Pulmonary artery endothelial cell (primary cell): Measurements from ENCODE around the gene MAPK4. TPM values are rescaled to one million over a fixed set of nuclear protein-coding genes. Genes with fewer than 3 reads are reported as not detected.
"Not testable (repeated sequence)": the region's sequence is repeated elsewhere in the genome, so short reads cannot be mapped to it uniquely, and the experiment has no call there.

Source experiments
- DNase-seq: peaks from one replicate; pipeline ENCODE4 v3.0.0-alpha.2; 2011; ENCODE audit warnings: low read depth, low spot score
- total RNA-seq: library from RNA; depleted of rRNA; stranded (reverse); fragments of >200 nt; gene quantifications from 2 replicates; pipeline ENCODE4 v1.2.3, GENCODE V29; 2014

The MAPK4 gene
- total RNA-seq, 1 donor from 2014 or later = not detected

DNA sequence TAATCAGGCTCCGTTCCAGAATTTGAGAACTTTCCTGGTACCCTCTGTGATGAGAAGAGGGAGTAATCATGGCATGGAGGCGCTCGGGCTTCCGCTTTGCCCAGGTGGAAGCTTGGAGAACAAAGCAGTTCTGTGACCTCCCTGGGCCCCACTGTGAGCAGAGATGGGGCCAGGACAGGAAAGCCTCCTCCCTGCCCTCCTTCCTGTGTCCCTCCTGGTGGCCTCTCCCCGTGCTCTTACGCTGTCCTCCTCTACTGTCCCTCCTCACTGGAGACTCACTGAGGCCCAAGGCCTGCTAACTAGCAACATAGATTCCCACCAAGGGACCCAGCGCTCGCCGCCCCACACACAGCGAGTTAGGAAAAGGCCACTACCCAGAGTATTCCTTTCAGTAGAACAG is 119.8 kb downstream of the MAPK4 start:
- no peak for DNase-seq

- no peak for DNase-seq
Observed at GRCh38 chr18:50680966-50681365, 121.1 kb downstream of the MAPK4 start.

DNA sequence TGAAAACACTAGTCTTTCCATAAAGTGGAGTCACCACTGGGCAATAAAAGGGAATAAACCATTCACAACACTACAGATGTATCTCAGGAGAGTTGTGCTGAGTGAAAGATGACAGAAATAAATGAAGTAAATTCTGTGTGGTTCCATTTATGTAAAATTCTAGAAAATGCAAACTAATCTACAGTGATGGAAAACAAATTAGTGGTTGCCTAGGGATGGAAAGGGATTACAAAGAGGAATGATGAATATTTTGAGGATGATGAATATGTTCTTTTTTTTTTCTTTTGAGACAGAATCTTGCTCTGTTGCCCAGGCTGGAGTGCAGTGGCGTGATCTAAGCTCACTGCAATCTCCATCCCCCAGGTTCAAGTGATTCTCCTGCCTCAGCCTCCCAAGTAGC is 123.0 kb downstream of the MAPK4 start:
- no peak for DNase-seq

DNA sequence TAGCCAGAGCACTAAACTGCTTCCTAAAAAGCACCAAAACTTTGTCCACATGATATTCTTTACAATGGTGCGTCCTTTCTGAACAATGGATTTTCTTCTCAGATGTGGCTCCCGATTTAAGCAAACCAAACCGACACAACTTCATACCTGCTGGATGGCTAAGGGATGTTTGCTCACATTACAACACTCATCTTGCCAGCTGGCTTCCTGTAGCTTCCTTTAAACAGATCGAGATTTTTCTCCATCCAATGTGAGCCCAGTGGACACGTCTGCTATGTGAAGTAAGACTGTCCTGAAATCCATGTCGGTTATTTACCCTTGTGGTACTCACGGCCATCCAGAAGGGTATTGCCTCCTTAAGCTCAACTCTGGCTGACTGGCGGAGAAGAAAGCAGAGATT is 126.5 kb downstream of the MAPK4 start:
- DNase-seq = no peak

DNA sequence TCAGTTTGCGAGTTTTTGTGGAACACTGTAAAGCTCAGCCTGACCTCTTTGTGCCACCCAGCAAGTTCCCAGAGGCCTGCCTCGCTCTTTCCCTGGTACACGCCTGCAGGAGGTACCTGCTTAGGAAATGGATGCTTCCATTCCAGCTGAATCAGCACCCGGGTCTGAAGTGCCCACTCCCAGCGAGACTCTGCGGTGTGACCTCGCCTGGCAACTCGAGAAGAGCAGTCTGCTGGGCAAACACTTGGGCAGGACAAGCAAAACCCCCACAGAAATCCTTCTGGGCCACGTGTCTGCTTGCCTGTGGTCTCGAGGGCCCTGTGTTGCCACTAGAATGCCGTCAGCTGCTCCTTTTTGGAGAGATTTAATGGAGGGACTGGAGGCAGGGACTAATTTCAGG is 127.6 kb downstream of the MAPK4 start:
- no peak for DNase-seq

GRCh38 chr18:50689578-50689977 is 129.7 kb downstream of the MAPK4 start:
- DNase-seq = no peak

DNA sequence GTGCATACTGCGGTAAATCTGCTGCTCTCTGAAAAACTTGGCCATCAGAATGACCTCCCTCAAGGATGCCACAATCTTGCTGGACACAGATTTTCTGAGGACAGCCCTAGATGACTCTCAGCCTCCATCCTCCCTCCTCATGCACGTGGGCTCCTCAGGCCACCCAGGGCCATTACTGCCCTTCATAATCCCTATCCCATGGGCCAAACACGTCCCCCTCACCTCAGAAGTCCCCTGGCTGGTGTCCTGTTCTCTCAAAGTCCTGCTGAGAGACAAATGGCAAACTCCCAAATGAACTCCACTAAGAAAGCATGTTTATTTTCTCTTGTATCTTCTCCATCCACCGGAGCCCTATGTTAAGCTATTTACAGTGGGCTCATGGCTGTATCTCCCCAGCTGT is 134.3 kb downstream of the MAPK4 start:
- DNase-seq = no peak

GRCh38 chr18:50695431-50696176 is 135.7 kb downstream of the MAPK4 start:
- no peak for DNase-seq

DNA sequence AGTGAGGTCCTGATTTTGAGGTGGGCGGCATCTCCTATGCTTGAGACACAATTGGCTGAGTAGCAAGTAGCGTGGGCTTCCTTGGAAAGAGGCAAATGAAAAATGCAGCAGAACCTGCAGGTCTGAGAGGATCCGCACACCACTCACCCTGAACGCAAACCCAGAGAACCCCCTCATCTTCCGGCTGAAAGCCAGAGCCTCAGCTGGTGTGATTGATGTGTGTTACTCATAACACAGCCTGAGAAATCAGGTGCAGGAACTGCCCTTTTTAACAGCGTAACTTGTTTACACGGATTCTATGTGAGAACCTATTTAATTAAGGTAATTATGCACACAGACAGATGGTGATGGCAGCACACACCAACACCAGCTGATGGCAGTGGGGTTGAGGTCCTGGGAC is 136.5 kb downstream of the MAPK4 start:
- DNase-seq = no peak

DNA sequence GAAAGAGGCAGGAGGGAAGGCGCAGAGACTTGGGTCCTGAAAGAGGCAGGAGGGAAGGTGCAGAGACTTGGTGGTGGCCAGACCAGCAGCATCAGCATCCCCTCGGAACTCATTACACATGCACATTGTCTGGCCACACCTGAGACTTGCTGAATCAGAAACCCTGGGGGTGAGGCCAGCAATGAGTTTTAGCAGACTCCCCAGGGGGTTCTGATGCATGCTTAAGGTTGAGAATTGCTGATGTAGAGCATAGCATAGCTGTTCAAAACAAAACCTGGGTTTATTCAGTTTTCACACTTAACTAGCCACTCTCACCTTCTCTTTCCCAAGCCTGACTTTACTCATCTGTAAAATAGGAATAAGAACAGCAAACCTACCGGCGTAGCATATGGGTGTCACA is 137.0 kb downstream of the MAPK4 start:
- no peak for DNase-seq

- DNase-seq = no peak
Observed at GRCh38 chr18:50697509-50697908, 137.6 kb downstream of the MAPK4 start.

DNA sequence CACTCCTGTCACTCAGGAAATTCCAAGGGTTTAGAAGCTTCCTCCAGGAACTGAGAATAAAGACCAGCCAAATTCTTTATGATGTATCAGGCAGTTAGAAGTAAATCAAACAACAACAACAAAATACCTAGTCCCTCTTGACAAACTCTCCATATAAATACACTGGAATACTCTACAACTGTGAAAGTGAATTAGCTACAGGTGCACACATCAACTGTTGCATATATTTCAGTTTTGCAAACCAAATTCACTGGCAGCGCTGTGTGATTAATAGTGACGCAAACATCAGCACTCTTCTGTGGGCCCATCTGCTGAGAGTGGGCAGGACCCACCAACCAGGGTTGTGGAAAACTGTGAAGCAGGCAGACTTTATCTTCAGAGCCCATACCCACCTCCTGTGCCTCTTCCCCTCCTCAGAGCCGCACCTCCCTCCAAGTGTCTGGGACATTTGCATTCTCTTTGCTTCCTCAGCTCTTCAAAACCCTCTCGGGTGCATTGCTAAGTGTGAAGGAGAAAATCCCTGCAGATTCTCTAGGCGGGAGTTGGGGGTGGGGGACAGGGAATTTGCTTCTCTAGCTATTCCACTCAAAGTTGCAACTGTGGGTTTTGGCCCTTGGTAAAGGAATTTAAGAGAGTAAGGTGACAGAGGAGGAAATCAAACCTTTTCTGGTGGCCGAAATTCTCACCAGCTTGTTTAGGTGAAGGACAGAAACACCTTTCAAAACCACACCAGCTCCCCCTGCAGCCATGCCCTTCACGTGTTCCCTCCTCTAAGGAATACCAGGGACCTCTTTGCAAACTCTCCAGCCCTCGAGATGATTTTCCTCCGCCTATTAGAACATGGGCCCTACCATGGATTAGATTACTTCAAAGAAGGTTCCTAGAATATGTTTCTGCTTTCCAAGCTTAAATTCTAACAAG is 140.6 kb downstream of the MAPK4 start:
- no peak for DNase-seq

DNA sequence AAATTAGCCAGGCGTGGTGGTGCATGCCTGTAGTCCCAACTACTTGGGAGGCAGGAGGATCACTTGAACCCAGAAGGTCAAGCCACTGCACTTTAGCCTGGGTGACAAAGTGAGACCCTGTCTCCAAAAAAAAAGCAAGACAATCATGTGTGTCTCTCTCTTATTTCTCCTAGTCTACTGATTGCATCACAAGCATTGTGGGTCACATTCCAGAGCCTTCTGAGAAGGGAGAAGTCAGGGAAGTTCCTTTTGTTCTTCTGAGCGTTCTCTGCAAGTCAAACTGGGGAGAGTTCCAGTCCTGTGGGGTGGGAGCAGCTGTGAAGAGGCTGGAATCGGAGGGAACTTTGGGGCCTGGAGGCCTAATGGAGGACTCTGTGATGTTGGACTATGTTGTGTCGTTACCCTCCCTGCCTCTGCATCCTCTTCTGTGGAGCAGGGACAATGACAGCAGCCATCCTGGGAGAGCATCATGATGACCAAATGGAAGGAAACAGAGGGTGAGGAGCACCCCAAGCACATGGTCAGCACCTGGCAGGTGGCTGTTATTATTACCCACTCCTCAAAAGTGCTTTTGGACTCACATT is 144.6 kb downstream of the MAPK4 start:
- no peak for DNase-seq

DNA sequence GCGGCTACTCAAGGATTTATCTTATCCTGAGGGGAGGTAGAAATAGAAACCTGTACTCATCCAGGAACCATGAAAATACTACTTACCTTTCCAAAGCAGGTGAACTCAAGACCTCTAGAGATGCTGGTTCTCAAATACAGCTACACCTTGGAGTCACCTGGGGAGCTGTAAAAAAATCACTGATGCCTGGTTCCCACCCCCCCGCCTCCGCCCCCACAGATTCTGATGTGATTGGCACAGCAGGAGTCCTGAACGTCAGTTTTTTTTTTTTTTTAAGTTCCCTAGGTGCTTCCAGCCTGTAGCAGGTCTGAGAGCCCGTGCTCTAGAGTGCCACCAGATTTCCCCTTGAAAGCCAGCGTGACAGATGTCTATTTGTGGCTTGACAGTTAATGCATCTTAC is 146.3 kb downstream of the MAPK4 start:
- DNase-seq = no peak

GRCh38 chr18:50706651-50707050 is 146.8 kb downstream of the MAPK4 start:
- no peak for DNase-seq

DNA sequence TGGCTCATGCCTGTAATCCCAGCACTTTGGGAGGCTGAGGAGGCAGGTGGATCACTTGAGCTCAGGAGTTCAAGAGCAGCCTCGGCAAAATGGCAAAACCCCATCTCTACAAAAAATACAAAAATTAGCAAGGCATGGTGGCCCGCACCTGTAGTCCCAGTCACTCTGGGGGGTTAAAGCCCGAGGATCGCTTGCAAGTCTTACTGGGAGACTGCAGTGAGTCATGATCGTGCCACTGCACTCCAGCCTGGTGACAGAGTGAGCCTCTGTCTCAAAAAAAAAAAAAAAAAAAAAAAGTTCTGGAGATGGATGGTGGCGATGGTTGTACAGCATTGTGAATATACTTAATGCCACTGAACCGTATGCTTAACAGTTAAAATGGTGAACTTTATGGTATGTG is 147.4 kb downstream of the MAPK4 start:
- not testable (repeated sequence) for DNase-seq

DNA sequence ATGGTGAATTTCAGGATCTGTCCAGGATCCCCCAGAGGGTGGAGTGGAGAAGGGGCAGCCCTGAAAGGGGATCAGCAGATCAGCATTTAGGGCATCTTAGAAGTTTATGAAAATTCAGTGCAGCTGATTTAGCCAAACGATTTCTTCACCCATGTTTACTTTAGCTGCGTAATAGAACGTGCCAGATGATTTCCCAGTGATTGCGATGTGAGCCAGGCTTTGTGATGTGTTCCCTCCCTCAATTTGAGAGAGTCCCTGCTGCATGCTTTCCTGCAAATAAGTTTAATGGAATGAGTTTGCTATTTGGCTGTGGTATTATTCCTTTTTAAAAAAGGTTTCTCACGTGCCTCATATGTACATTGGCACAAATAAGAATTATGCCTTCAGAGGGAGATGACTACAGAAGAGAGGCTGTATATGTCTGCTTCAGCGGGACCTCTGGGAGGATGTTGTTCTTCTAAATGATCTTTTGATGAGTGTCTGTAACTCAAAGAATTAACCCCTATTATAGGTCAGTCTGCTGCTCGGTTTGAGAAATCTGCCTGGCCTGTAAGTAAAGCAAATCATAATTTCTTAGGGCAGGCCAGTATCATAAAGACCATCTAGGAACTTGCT is 148.1 kb downstream of the MAPK4 start:
- DNase-seq = no peak

- no peak for DNase-seq
Observed at GRCh38 chr18:50709193-50709592, 149.3 kb downstream of the MAPK4 start.

DNA sequence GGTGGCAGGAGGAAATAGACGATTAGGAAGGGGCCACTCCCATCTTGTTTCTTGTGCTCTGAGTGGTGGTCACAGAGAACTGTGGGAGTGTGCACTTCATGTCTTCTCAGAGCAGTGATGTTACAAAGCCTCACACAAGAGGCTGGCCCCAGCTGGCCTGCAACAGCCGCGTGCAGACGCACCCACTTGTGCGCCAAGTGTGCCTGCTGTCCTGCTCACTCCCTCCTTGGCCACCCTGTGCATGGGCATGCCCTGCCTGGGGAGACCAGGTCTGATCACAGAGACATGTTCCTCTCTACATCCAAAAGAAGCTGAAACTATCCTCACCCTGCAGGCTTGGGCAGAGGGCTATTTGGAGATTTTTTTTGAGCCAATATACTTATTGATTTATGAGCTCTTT is 151.5 kb downstream of the MAPK4 start:
- no peak for DNase-seq

DNA sequence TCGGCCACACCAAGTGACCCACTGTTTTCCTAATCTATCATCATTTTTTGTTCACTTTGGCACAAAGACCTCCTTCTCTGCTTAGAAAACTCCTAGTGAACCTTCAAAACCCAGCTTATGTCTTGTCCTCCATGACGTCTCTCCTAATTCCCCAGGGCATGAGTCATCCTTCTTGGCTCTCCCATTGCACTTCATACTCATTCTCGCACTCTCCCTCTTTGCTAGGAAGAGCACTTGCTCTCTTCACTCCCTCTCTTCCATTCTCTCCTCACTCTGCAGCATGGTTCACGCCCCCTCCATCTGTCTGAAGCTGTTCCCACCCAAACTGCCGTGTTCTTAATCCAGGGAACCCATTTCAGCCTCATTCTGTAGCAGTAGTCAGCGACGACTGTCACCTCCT is 156.0 kb downstream of the MAPK4 start:
- no peak for DNase-seq

DNA sequence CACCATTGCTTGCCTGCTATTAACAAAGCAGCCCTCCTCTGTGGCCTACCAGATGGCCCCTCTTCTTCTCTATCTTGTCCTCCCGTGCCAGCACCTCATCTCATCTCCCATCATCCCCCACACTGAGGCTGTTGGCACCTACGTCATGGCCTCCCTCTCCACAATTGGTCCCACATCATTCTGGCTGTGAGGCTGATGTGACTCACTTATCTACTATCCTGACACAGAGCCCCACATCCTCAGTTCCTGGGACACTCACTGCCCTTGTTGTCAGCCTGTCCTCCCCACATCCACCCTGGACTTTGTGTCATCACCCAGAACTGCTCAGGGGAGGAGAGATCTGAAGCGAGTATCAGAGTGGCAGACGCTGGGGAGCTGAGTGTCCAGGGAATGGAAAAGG is 157.0 kb downstream of the MAPK4 start:
- DNase-seq = no peak

DNA sequence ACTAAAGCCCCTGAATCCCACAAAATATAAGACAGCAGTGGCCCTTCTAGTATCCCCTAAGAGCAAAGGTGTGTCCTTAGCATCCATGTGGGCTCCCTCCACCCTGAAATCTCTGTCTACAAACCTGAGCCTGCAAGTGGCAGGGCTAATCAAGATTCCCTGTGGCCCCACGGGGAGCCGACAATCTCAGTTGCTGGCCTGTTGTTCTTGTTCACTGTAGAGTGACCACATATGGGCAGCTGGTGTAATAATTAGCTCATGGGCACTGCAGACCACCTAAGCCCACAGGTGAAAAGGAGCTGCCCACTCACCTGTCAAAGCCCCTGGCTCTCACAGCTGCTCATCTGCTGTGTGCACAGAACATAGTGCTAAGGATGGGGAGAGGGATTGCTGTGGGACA is 157.7 kb downstream of the MAPK4 start:
- DNase-seq = no peak
